K562 (cell line): ENCODE results near the gene ZACN.

Experiments used
- GABPB1 ChIP-seq: sonication (generic); formaldehyde crosslinking; IDR thresholded peaks from 2 replicates; pipeline ENCODE4 v1.8.0; 2022; ENCODE audit warnings: mild to moderate bottlenecking, missing genetic modification reagents
- NFYB ChIP-seq: IDR thresholded peaks from 2 replicates; pipeline ENCODE4 v1.6.1; 2011; ENCODE audit warnings: mild to moderate bottlenecking, moderate library complexity; ENCODE audit not compliant: insufficient read length; ENCODE audit errors: extremely low read depth
- POLR2A ChIP-seq: fragments of 450-650 bp; conservative IDR thresholded peaks from 2 replicates; pipeline ENCODE4 v1.6.1; 2016
- SREBF2 ChIP-seq: sonication (generic); formaldehyde crosslinking; IDR thresholded peaks from 2 replicates; pipeline ENCODE4 v1.4.0; 2020; ENCODE audit warnings: mild to moderate bottlenecking, missing genetic modification reagents
- TBP ChIP-seq: optimal IDR thresholded peaks from 2 replicates; pipeline ENCODE3; 2011; ENCODE audit warnings: low read depth, low read length, improper control_type of control experiment
- TCF3 ChIP-seq: sonication (generic); formaldehyde crosslinking; IDR thresholded peaks from 2 replicates; pipeline ENCODE4 v1.4.0; 2020; ENCODE audit warnings: mild to moderate bottlenecking, missing genetic modification reagents
- WHSC1 ChIP-seq: IDR thresholded peaks from one replicate; pipeline ENCODE4 v1.6.1; 2012; ENCODE audit warnings: low read length, control low read depth, inconsistent platforms
- ZNF24 ChIP-seq: fragments of 450-650 bp; IDR thresholded peaks from 2 replicates; pipeline ENCODE4 v1.6.1; 2016
- ZZZ3 ChIP-seq: fragments of 450-650 bp; IDR thresholded peaks from 2 replicates; pipeline ENCODE4 v1.6.1; 2016; ENCODE audit warnings: antibody characterized with exemption, mild to moderate bottlenecking, moderate library complexity
- TF ChIP-seq, protein P1 (sequence below): sonication (generic); formaldehyde crosslinking; IDR thresholded peaks from 2 replicates; pipeline ENCODE4 v1.5.0; 2020; ENCODE audit warnings: missing genetic modification reagents
- TF ChIP-seq, protein P2 (sequence below): fragments of 250-450 bp; sonication (Bioruptor Pico); IDR thresholded peaks from 2 replicates; pipeline ENCODE4 v1.5.0; 2020; ENCODE audit warnings: mild to moderate bottlenecking, borderline replicate concordance

DNA sequence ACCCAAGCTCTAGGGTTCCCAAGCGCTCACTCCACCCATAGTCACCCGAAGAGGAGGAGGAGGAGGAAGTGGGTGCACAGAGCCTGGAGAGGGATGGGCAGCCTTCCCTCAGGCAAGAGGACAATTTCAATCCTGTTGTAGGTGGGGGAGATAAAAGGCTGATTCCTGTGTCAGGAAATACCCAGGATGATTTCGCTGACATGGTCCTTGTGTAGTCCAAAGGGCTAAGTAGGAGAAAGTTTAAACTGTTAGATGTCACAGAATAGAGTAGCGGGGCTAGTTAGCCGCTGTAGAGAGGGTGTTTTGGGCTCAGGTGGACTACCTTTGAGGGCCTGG lies 25.9 kb downstream of the ZACN start:
- TF ChIP-seq NFYB (no peak), ZZZ3 (no peak), GABPB1 (CRISPR knock-in tag) (no peak), WHSC1 (no peak), SREBF2 (CRISPR knock-in tag) (no peak), POLR2A (no peak), TCF3 (CRISPR knock-in tag) (no peak), ZNF24 (no peak), TBP (no peak)
- TF ChIP-seq, protein P1, sequence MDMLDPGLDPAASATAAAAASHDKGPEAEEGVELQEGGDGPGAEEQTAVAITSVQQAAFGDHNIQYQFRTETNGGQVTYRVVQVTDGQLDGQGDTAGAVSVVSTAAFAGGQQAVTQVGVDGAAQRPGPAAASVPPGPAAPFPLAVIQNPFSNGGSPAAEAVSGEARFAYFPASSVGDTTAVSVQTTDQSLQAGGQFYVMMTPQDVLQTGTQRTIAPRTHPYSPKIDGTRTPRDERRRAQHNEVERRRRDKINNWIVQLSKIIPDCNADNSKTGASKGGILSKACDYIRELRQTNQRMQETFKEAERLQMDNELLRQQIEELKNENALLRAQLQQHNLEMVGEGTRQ (CRISPR knock-in tag): no peak
- TF ChIP-seq, protein P2, sequence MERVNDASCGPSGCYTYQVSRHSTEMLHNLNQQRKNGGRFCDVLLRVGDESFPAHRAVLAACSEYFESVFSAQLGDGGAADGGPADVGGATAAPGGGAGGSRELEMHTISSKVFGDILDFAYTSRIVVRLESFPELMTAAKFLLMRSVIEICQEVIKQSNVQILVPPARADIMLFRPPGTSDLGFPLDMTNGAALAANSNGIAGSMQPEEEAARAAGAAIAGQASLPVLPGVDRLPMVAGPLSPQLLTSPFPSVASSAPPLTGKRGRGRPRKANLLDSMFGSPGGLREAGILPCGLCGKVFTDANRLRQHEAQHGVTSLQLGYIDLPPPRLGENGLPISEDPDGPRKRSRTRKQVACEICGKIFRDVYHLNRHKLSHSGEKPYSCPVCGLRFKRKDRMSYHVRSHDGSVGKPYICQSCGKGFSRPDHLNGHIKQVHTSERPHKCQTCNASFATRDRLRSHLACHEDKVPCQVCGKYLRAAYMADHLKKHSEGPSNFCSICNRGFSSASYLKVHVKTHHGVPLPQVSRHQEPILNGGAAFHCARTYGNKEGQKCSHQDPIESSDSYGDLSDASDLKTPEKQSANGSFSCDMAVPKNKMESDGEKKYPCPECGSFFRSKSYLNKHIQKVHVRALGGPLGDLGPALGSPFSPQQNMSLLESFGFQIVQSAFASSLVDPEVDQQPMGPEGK (CRISPR knock-in tag): no peak
